Loucy (cell line): ENCODE results near the gene CAMTA1.

Experiments
- H2AFZ ChIP-seq: fragments of 200-600 bp; sonication (generic); 2 replicates; pipeline ENCODE4 v1.6.0; 2016; ENCODE audit warnings: antibody characterized with exemption, mild to moderate bottlenecking, low read length, moderate library complexity
- H3F3A ChIP-seq: fragments of 200-600 bp; 2 replicates; pipeline ENCODE4 v1.6.0; 2016; ENCODE audit warnings: antibody characterized with exemption, low read depth, mild to moderate bottlenecking
- H3K27me3 ChIP-seq: fragments of 200-600 bp; sonication (generic); 2 replicates; pipeline ENCODE4 v1.6.1; 2014; ENCODE audit warnings: low read length, mild to moderate bottlenecking; ENCODE audit not compliant: insufficient read depth, poor library complexity, severe bottlenecking
- H3K36me3 ChIP-seq: fragments of 200-600 bp; sonication (generic); 2 replicates; pipeline ENCODE4 v1.6.1; 2016; ENCODE audit warnings: low read length; ENCODE audit not compliant: insufficient read depth
- H3K4me1 ChIP-seq: fragments of 200-600 bp; sonication (generic); 2 replicates; pipeline ENCODE4 v1.5.1; 2014; ENCODE audit warnings: low read length, mild to moderate bottlenecking; ENCODE audit not compliant: insufficient read depth, poor library complexity, severe bottlenecking
- H3K4me2 ChIP-seq: fragments of 200-600 bp; sonication (generic); 2 replicates; pipeline ENCODE4 v1.6.0; 2014; ENCODE audit warnings: antibody characterized with exemption, low read length, low read depth, mild to moderate bottlenecking; ENCODE audit not compliant: poor library complexity, severe bottlenecking
- H3K4me3 ChIP-seq: fragments of 200-600 bp; sonication (generic); 2 replicates; pipeline ENCODE4 v1.5.1; 2014; ENCODE audit warnings: low read length, mild to moderate bottlenecking, mixed read lengths; ENCODE audit not compliant: poor library complexity, severe bottlenecking
- H3K79me2 ChIP-seq: fragments of 200-600 bp; sonication (generic); 2 replicates; pipeline ENCODE4 v1.6.1; 2014; ENCODE audit warnings: low read length; ENCODE audit not compliant: insufficient read depth
- H3K9ac ChIP-seq: fragments of 200-600 bp; sonication (generic); 2 replicates; pipeline ENCODE4 v1.6.0; 2014; ENCODE audit warnings: mild to moderate bottlenecking, low read depth, low read length, moderate library complexity; ENCODE audit not compliant: poor library complexity, severe bottlenecking
- H3K9me2 ChIP-seq: fragments of 200-600 bp; sonication (generic); replicated peaks from 2 replicates; pipeline ENCODE4 v1.6.1; 2016; ENCODE audit warnings: low read depth, low read length, mixed read lengths
- H3K9me3 ChIP-seq: fragments of 200-600 bp; sonication (generic); 2 replicates; pipeline ENCODE4 v1.6.1; 2014; ENCODE audit warnings: mild to moderate bottlenecking, antibody characterized with exemption, low read length, low read depth; ENCODE audit not compliant: insufficient read depth
- H4K20me1 ChIP-seq: fragments of 200-600 bp; sonication (generic); 2 replicates; pipeline ENCODE4 v1.6.0; 2014; ENCODE audit warnings: antibody characterized with exemption, low read length, mild to moderate bottlenecking; ENCODE audit not compliant: insufficient read depth, poor library complexity, severe bottlenecking
- CTCF ChIP-seq: fragments of 200-600 bp; sonication (generic); conservative IDR thresholded peaks from 2 replicates; pipeline ENCODE4 v1.5.1; 2014; ENCODE audit warnings: mild to moderate bottlenecking, antibody characterized with exemption, low read length
- EZH2phosphoT487 ChIP-seq: fragments of 200-600 bp; IDR thresholded peaks from 2 replicates; pipeline ENCODE4 v1.6.1; 2018; ENCODE audit warnings: antibody characterized with exemption, mild to moderate bottlenecking, moderate library complexity, borderline replicate concordance

Gene CAMTA1

GRCh38 chr1:6955357-6956094, 170.3 kb downstream of the CAMTA1 start:
- H3K9me2 ChIP-seq, result no peaks in the 10 kb centered on the region
- no peak overlapping the region for H2AFZ ChIP-seq
- H3K36me3 ChIP-seq, result no peaks in the 10 kb centered on the region
- no peaks in the 10 kb centered on the region for H3K27me3 ChIP-seq
- no peaks in the 10 kb centered on the region for H3K4me1 ChIP-seq
- no peak overlapping the region for H3K9ac ChIP-seq
- no peak overlapping the region for H3K4me2 ChIP-seq
- no peak overlapping the region for H3K4me3 ChIP-seq
- no peaks in the 10 kb centered on the region for H3K9me3 ChIP-seq
- no peaks in the 10 kb centered on the region for H3F3A ChIP-seq
- H4K20me1 ChIP-seq, result no peaks in the 10 kb centered on the region
- TF ChIP-seq EZH2phosphoT487 (no peak), CTCF (no peak)
- H3K79me2 ChIP-seq, result no peaks in the 10 kb centered on the region

- Histone ChIP-seq H3K4me3 (no peak overlapping the region), H4K20me1 (no peaks in the 10 kb centered on the region), H3K9me2 (no peaks in the 10 kb centered on the region), H3K27me3 (no peaks in the 10 kb centered on the region), H3K4me2 (no peak overlapping the region), H3F3A (no peaks in the 10 kb centered on the region), H2AFZ (no peak overlapping the region), H3K9me3 (no peaks in the 10 kb centered on the region), H3K9ac (no peak overlapping the region), H3K79me2 (no peaks in the 10 kb centered on the region), H3K4me1 (no peaks in the 10 kb centered on the region), H3K36me3 (no peaks in the 10 kb centered on the region)
- TF ChIP-seq EZH2phosphoT487, result no peak
- no peak for TF ChIP-seq CTCF
These were observed 171.4 kb downstream of the CAMTA1 start for GRCh38 chr1:6956488-6957159.

- H3K79me2 ChIP-seq, result no peaks in the 10 kb centered on the region
- no peaks in the 10 kb centered on the region for H3K36me3 ChIP-seq
- H2AFZ ChIP-seq, result no peak overlapping the region
- no peaks in the 10 kb centered on the region for H4K20me1 ChIP-seq
- H3K9me2 ChIP-seq, result no peaks in the 10 kb centered on the region
- H3K9me3 ChIP-seq, result no peaks in the 10 kb centered on the region
- H3K27me3 ChIP-seq, result no peaks in the 10 kb centered on the region
- TF ChIP-seq EZH2phosphoT487, result no peak
- TF ChIP-seq CTCF, result no peak
- no peaks in the 10 kb centered on the region for H3F3A ChIP-seq
- no peak overlapping the region for H3K4me2 ChIP-seq
- H3K9ac ChIP-seq, result no peak overlapping the region
- H3K4me3 ChIP-seq, result no peak overlapping the region
- no peaks in the 10 kb centered on the region for H3K4me1 ChIP-seq
These were observed 172.1 kb downstream of the CAMTA1 start for GRCh38 chr1:6957341-6957740.
